ENCODE results near the gene TST. TPM values are rescaled to one million over a fixed set of nuclear protein-coding genes. Genes with fewer than 3 reads are reported as not detected.

The TST gene
- total and polyA plus RNA-seq, 9 of the 15 experiments (the other 6 are each of a cell fraction or from before 2014, with no cell fraction given): 1.4 to 26.9 (median 12.4) TPM

GRCh38 chr22:37000676-37001534 is 18.3 kb downstream of the TST start (continued):
- TF ChIP-seq ARNT (IDR thresholded peaks at IDR 0.05): no peak
- no peak for TF ChIP-seq ATF7 (IDR thresholded peaks at IDR 0.05)
- no peak for TF ChIP-seq MCM5 (IDR thresholded peaks at IDR 0.05; ENCODE audit: low read depth)

- no peaks in the 10 kb centered on the region for H3K79me2 ChIP-seq (ENCODE audit: control insufficient read depth, insufficient read depth, low read length)
- peaks cover 2 to 8% of the 10 kb centered on the region in 2 experiments; a peak in 3 of 5 replicates for H3K4me1 ChIP-seq (replicated peaks in 1 of 2; ENCODE audit: control insufficient read depth in 2 of 2, insufficient read depth in 2 of 2, low read length in 2 of 2)
- intact Hi-C loops (cut with micrococcal nuclease): no loop called here
- no peak overlapping the region for H3K4me3 ChIP-seq
- H3K4me2 ChIP-seq (ENCODE audit: insufficient read depth, low read length): no peak overlapping the region
- ChIA-PET CTCF (ENCODE audit: low intra/inter-chr PET ratio) (interaction anchor here (0.6 kb wide), 1 partner anchor 172 kb away, joined by 3 read pairs; no protein-coding TSS in a partner anchor), POLR2A (interaction anchor here (0.8 kb wide), 1 partner anchor 17 kb away, joined by 3 read pairs; no protein-coding TSS in a partner anchor)
- H3K27me3 ChIP-seq (ENCODE audit: control insufficient read depth in 2 of 2, insufficient read depth in 2 of 2, low read length in 2 of 2): no peaks in the 10 kb centered on the region; a peak in 1 of 5 replicates
- H3K9me1 ChIP-seq (ENCODE audit: control insufficient read depth, insufficient read depth, low read length): no peaks in the 10 kb centered on the region
- in situ Hi-C loops (cut with MboI): no loop called here
- BruUV-seq (replicated peaks): no TSS peak
- 5% methylated on average over 3 of the region's 4 CpGs for WGBS (ENCODE audit: insufficient coverage, low coverage, missing lambda C conversion rate)
- no peak for ATAC-seq
- no peak overlapping the region for H3K27ac ChIP-seq (ENCODE audit: extremely low read depth, low read depth, low read length)
- no peak for TF ChIP-seq RHOXF2B (CRISPR knock-in tag; conservative IDR thresholded peaks at IDR 0.05)
- H3K36me3 ChIP-seq (ENCODE audit: control insufficient read depth, insufficient read depth, low read length): no peaks in the 10 kb centered on the region
- H2AFZ ChIP-seq (ENCODE audit: low read depth, low read length): no peak overlapping the region
- no peak overlapping the region for H3K9ac ChIP-seq (ENCODE audit: insufficient read depth in 1 of 2, low read depth in 2 of 2, low read length in 2 of 2)
- no peaks in the 10 kb centered on the region for H3K9me3 ChIP-seq (replicated peaks; ENCODE audit: control insufficient read depth, insufficient read depth, low read depth, low read length)
- peak in 1 of 4 experiments; percentile 23 for DNase-seq (ENCODE audit: extremely low read depth in 1 of 4, low spot score in 3 of 4)
- no peaks in the 10 kb centered on the region for H4K20me1 ChIP-seq (replicated peaks; ENCODE audit: control insufficient read depth, insufficient read depth, low read length)
- FAIRE-seq: no peak
Observed at GRCh38 chr22:36999463-36999862, 19.8 kb downstream of the TST start.

Data from K562 (cell line).